HG03175 (cell line): ENCODE measurements around the gene KRTAP5-5.
"Not testable (repeated sequence)": the region's sequence is repeated elsewhere in the genome, so short reads cannot be mapped to it uniquely, and the experiment has no call there.

Experiments used
- ATAC-seq: cut with Tn5 transposase; IDR thresholded peaks from one replicate; pipeline ENCODE4 v1.9.1; 2021; ENCODE audit warnings: mild to moderate bottlenecking, moderate library complexity; ENCODE audit not compliant: unreplicated experiment

The KRTAP5-5 gene

DNA sequence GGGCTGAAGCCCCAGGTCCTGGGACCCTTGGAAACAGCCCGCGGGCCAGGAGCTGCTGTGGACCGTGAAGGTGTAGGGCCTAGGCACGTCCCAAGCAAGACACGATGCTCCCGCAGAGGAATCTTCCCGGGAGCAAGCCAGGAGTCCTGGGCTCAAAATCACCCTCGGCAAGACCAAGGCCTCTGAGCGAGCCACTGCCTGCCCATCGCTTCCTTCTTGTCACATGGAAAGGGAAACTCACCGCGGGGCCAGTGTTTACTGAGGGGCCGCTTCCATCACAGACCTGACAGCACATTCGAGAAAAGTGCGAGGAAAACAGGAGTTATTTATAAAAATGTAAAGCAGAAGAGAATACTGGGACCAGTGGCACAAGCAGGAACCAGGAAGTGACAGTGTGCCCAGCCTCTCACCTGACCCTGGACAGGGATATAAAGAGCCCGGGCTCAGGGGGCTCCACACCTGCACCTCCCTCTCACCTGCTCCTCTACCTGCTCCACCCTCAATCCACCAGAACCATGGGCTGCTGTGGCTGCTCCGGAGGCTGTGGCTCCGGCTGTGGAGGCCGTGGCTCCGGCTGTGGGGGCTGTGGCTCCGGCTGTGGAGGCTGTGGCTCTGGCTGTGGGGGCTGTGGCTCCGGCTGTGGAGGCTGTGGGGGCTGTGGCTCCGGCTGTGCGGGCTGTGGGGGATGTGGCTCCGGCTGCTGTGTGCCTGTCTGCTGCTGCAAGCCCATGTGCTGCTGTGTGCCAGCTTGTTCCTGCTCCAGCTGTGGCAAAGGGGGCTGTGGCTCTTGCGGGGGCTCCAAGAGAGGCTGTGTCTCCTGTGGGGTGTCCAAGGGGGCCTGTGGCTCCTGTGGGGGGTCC is at the start of gene KRTAP5-5:
TSS of gene KRTAP5-5 (plus strand) at position 450 of the 860 bp plus-strand sequence. CDS start at position 516, 66 bp downstream.
- ATAC-seq, result no peak

- ATAC-seq, result no peak
Observed at GRCh38 chr11:1581976-1582375, 47.6 kb upstream of the KRTAP5-5 start.

DNA sequence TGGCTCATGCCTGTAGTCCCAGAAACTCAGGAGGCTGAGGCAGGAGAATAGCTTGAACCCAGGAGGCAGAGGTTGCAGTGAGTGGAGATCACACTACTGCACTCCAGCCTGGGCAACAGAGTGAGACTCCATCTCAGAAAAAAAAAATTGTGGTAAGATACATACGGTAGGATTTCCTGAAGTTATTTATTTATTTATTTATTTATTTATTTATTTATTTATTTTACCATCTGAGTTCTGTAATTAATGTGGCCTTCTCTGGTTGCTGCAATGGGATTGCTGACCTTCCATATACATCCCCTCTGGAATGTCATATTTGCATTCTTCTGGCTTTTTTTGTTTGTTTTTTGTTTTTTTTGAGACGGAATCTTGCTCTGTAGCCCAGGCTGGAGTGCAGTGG is 46.7 kb upstream of the KRTAP5-5 start:
- ATAC-seq, result not testable (repeated sequence)

DNA sequence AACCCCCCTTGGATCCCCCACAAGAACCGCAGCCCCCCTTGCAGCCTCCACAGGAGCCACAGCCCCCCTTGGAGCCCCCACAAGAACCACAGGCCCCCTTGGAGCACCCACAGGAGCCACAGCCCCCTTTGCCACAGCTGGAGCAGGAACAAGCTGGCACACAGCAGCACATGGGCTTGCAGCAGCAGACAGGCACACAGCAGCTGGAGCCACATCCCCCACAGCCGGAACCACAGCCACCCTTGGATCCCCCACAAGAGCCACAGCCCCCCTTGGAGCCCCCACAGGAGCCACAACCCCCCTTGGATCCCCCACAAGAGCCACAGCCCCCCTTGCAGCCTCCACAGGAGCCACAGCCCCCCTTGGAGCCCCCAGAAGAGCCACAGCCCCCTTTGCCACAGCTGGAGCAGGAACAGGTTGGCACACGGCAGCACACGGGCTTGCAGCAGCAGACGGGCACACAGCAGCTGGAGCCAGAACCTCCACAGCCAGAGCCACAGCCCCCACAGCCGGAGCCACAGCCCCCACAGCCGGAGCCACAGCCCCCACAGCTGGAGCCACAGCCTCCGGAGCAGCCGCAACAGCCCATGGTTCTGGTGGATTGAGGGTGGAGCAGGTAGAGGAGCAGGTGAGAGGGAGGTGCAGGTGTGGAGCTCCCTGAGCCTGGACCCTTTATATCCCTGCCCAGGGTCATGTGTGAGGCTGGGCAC is 44.8 kb upstream of the KRTAP5-5 start, which contains the start of gene KRTAP5-1:
TSS of gene KRTAP5-1 (minus strand) at position 623 of the 710 bp plus-strand sequence. CDS start at position 589, 34 bp downstream.
- ATAC-seq, result not testable (repeated sequence)

DNA sequence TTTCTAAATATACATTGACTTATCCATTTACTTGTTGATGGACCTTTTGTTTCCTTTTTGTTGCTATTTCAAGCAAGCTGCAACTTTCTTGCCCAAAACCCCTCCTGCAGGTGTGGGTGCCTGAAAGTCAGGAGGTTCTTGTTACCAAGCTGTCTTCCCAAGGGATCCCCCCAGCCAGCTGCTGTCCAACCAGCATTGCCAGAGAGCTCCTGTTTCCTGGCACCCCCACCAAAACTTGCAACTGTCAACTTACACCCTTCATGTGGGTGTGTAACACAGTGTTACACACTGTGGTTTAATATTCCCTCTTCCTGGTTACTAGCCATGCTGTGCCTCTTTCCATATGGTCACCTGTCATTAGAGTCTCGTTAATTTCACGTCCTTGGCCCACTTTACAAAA is 42.9 kb upstream of the KRTAP5-5 start:
- no peak for ATAC-seq

GRCh38 chr11:1589191-1589963 is 40.2 kb upstream of the KRTAP5-5 start:
- not testable (repeated sequence) for ATAC-seq

DNA sequence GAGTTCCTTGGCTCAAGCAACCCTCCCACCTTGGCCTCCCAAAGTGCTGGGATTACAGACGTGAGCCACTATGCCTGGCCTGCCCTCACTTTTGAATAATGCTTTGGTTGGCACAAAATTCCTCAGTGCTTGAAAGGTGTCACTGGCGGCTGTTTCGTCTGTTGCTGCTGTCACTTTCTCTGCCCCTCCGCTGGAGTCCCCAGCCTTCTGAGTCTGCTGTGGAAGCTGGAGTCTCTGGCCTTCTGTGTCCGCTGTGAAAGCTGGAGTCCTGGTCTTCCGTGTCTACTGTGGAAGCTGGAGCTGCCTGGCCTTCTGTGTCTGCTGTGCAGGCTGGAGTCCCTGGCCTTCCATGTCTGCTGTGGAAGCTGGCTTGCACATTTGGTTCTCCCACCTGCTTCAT is 39.6 kb upstream of the KRTAP5-5 start:
- ATAC-seq, result no peak

DNA sequence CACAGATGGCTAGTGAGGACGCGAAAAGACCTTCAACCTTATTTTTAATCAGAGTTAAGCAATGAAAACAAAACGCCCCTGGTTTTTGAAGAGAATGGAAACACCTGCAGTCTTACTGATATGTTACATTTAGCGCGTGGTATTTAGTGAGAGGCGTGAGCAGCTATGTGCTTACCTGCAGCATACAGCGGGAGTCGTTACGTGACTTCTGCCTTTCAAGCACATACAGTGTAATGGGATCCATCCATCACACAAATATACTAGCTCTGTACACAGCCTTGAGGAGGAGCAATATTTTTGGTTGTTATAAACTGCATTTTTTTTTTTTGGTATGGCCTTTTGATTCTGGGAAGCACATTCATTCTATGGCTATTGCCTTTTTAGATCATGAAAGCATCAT is 36.9 kb upstream of the KRTAP5-5 start:
- no peak for ATAC-seq

GRCh38 chr11:1595994-1596575 is 33.5 kb upstream of the KRTAP5-5 start:
- ATAC-seq, result not testable (repeated sequence)

DNA sequence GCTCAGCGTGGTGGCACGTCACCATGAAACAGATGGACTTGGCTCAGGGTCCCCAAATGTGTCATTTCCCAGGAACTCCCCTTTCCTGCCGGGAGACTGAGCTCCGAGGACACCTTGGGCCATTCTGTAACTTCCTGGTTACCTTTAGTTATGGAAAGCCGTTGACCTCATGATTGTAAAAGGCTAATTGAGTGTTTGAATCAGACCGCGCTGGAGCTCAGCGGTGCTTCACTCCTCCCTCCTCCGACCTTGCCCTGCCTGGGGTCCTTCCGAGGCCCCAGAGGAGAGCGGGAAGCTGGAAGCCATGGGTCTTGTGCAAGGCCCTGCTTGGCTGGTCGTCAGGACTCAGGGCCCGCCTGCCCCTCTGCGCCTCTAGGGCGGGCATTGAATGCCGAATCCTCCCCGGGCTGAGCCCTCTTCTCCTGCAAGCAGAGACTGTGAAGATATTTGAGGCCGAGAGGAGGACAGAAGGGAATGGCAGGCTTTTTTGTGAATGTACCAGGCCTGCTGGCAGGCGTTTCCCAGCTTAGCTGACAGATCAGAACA is 32.9 kb upstream of the KRTAP5-5 start:
- ATAC-seq, result not testable (repeated sequence)

DNA sequence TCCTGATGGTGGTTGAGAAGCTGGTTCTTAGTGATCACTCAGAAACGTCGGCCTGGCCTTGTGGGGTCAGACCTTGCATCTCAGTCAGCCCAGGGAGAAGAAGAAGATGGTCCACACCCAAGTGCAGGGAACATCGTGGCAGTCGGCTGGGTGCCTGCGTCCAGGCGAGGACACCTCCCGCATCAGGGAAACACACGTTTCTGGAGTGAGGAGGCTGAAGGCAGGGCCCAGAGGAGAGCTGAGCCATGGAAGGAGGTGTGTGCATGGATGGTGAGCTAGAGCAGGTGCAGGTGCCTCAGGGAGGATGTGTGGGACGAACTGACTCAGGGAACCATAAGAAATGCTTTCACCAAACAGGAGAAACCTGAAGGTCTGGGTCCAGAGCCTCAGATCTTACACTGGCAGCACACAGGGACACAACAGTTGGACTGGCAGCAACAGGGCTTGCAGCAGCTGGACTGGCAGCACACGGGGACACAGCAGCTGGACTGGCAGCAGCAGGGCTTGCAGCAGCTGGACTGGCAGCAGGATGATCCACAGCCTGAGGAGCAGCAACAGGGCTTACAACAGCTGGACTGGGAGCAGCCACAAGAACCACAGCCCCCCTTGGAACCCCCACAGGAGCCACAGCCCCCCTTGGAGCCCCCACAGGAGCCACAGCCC is 32.1 kb upstream of the KRTAP5-5 start:
- ATAC-seq, result no peak

GRCh38 chr11:1597994-1598380 is 31.6 kb upstream of the KRTAP5-5 start, which contains the start of gene KRTAP5-2:
Gene KRTAP5-2, minus strand, starts transcription at chr11:1598294. Its CDS starts 44 bp downstream, at chr11:1598250.
- no peak for ATAC-seq

- ATAC-seq, result not testable (repeated sequence)
Observed at GRCh38 chr11:1598406-1598805, 31.2 kb upstream of the KRTAP5-5 start.

- no peak for ATAC-seq
Observed at GRCh38 chr11:1598816-1599215, 30.8 kb upstream of the KRTAP5-5 start.

- no peak for ATAC-seq
Observed at GRCh38 chr11:1600626-1601025, 28.9 kb upstream of the KRTAP5-5 start.

DNA sequence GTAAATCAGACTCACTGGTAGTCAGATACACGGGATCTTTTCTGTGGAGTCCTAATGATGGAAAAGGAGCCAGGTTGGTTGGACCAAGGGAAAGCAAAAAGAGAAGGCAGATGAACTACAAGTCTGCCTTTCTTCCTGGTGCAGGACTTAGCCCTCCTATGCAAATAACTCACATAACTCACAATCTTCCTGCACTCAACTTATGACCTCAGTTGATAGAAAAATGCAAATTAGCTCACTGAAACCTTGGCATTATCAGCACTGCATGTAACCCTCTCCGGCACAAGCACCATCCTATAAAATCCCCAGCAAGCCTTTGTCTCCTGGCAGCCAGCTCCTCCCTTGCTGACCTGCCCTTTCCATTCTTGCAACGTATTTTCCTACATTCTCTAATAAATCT is 27.9 kb upstream of the KRTAP5-5 start:
- ATAC-seq, result not testable (repeated sequence)

- ATAC-seq, result no peak
Observed at GRCh38 chr11:1603629-1604028, 25.9 kb upstream of the KRTAP5-5 start.

DNA sequence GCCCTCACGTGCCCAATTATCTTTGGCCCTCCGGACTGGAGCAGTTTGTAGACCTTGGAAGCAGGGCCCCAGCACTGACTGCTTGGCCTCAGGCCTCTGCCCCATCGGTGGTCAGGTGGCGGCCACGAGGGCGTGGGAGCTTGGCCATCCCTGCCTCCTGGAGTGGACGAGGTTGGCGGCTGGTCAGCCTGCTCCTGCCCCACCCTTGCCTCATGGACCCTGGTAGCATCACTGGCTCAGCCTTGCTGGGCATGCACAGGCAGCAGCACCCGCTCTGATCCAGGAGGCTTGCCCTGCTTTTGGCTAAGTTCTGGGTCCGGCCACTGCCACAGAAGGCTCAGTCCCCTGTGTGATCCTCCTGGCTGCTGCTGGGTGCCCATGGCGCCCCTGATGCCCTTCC is 25.4 kb upstream of the KRTAP5-5 start:
- no peak for ATAC-seq

- ATAC-seq, result no peak
Observed at GRCh38 chr11:1604711-1605110, 24.9 kb upstream of the KRTAP5-5 start.

DNA sequence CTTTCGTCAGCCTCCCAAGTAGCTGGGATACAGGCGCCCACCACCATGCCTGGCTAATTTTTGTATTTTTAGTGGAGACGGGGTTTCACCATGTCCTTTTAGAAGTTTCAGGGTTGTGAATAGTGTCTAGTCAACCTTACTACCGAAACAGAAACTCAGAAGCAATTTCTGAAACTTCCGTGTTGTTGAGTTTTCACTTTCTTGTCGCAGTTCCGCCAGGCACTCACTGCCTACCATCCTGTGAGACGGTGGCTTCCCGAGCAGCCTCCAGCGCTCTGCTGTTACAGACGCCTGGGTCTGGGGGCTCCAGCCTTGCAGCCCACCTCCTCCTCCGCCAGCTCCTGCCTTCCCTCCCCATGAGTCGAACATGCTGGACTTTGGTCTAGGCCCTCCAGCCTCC is 23.7 kb upstream of the KRTAP5-5 start:
- peak; percentile 92 for ATAC-seq
